HepG2 (cell line): ENCODE data around the gene C4BPA. TPM values are rescaled to one million over a fixed set of nuclear protein-coding genes. Genes with fewer than 3 reads are reported as not detected.
A peak's percentile ranks its signal among the peaks of the same experiment; 100 is the strongest.

Experiments used
- CEBPB ChIP-seq: IDR thresholded peaks from 2 replicates; pipeline ENCODE4 v1.6.1; 2011; ENCODE audit warnings: low read depth, low read length, improper control_type of control experiment, borderline replicate concordance
- HNRNPL ChIP-seq: fragments of 200-400 bp; formaldehyde crosslinking; IDR thresholded peaks from 2 replicates; pipeline ENCODE4 v1.6.1; 2017; ENCODE audit warnings: mild to moderate bottlenecking, low read depth, low read length
- HNRNPUL1 ChIP-seq: fragments of 200-400 bp; formaldehyde crosslinking; IDR thresholded peaks from 2 replicates; pipeline ENCODE4 v1.6.1; 2017; ENCODE audit warnings: low read depth, mild to moderate bottlenecking, low read length, moderate library complexity
- NFAT5 ChIP-seq: sonication (generic); formaldehyde crosslinking; IDR thresholded peaks from 2 replicates; pipeline ENCODE4 v1.4.0; 2020; ENCODE audit warnings: missing genetic modification reagents
- THYN1 ChIP-seq: sonication (generic); formaldehyde crosslinking; IDR thresholded peaks from 2 replicates; pipeline ENCODE4 v1.8.1; 2023; ENCODE audit warnings: low read depth, mild to moderate bottlenecking, moderate library complexity, missing genetic modification reagents, borderline replicate concordance
- XBP1 ChIP-seq: sonication (generic); formaldehyde crosslinking; IDR thresholded peaks from 2 replicates; pipeline ENCODE4 v1.5.0; 2020; ENCODE audit warnings: missing genetic modification reagents
- ZNF12 ChIP-seq: sonication (generic); formaldehyde crosslinking; IDR thresholded peaks from 2 replicates; pipeline ENCODE4 v1.5.0; 2020; ENCODE audit warnings: missing genetic modification reagents
- ZNF24 ChIP-seq: fragments of 450-650 bp; IDR thresholded peaks from 2 replicates; pipeline ENCODE4 v1.6.1; 2017; ENCODE audit warnings: antibody characterized with exemption, mild to moderate bottlenecking
- ZNF253 ChIP-seq: sonication (generic); formaldehyde crosslinking; IDR thresholded peaks from 2 replicates; pipeline ENCODE4 v1.8.0; 2022; ENCODE audit warnings: mild to moderate bottlenecking, missing genetic modification reagents, borderline replicate concordance
- ZNF431 ChIP-seq: sonication (generic); formaldehyde crosslinking; IDR thresholded peaks from 2 replicates; pipeline ENCODE4 v1.9.0; 2022; ENCODE audit warnings: missing genetic modification reagents, low read depth, mild to moderate bottlenecking, borderline replicate concordance
- ZNF546 ChIP-seq: sonication (generic); formaldehyde crosslinking; conservative IDR thresholded peaks from 2 replicates; pipeline ENCODE4 v1.8.1; 2023; ENCODE audit warnings: mild to moderate bottlenecking, missing genetic modification reagents
- ZNF598 ChIP-seq: sonication (generic); formaldehyde crosslinking; IDR thresholded peaks from 2 replicates; pipeline ENCODE4 v1.5.1; 2020; ENCODE audit warnings: mild to moderate bottlenecking, missing genetic modification reagents, borderline replicate concordance
- ZNF614 ChIP-seq: IDR thresholded peaks from 2 replicates; pipeline ENCODE4 v1.6.1; 2018; ENCODE audit warnings: missing biosample characterization, missing genetic modification reagents, inconsistent platforms, borderline replicate concordance
- ZNF883 ChIP-seq: sonication (generic); formaldehyde crosslinking; IDR thresholded peaks from 2 replicates; pipeline ENCODE4 v1.5.1; 2020; ENCODE audit warnings: mild to moderate bottlenecking, missing genetic modification reagents; ENCODE audit errors: not compliant biosample characterization
- ZSCAN25 ChIP-seq: sonication (generic); formaldehyde crosslinking; IDR thresholded peaks from 2 replicates; pipeline ENCODE4 v1.8.0; 2022; ENCODE audit warnings: mild to moderate bottlenecking, missing genetic modification reagents
- polyA plus RNA-seq, 8 experiments: library from polyadenylated mRNA; depleted of rRNA in 3 of 8; stranded (reverse) in 7 of 8; unstranded in 1 of 8; fragments of >200 nt; fragmentation: Illumina TruSeq in 4 of 8; extraction: Trizol in 4 of 8; gene quantifications; 2 replicates each; pipeline versions ENCODE4 v1.2.1 to v1.2.3, GENCODE V29; 2011 to 2016; ENCODE audit warnings: low read depth in 4 of 8, missing spikeins in 1 of 8, mixed read lengths in 1 of 8; ENCODE audit not compliant: insufficient read depth in 1 of 8
- total RNA-seq, 5 experiments: library from RNA; depleted of rRNA; stranded (reverse); fragments of >200 nt; fragmentation: Illumina TruSeq; extraction: Trizol; gene quantifications; 2 replicates each; pipeline ENCODE4 v1.2.3, GENCODE V29; 2016; ENCODE audit warnings: low read depth in 1 of 5
- TF ChIP-seq, protein P1 (sequence below): sonication (generic); formaldehyde crosslinking; IDR thresholded peaks from one replicate; pipeline ENCODE4 v1.5.1; 2020; ENCODE audit warnings: mild to moderate bottlenecking, missing genetic modification reagents; ENCODE audit errors: not compliant biosample characterization

C4BPA gene
- total and polyA plus RNA-seq, 2 of the 13 experiments (the other 11 are each of a cell fraction or from before 2014, with no cell fraction given) = 32.1 to 60.1 TPM

DNA sequence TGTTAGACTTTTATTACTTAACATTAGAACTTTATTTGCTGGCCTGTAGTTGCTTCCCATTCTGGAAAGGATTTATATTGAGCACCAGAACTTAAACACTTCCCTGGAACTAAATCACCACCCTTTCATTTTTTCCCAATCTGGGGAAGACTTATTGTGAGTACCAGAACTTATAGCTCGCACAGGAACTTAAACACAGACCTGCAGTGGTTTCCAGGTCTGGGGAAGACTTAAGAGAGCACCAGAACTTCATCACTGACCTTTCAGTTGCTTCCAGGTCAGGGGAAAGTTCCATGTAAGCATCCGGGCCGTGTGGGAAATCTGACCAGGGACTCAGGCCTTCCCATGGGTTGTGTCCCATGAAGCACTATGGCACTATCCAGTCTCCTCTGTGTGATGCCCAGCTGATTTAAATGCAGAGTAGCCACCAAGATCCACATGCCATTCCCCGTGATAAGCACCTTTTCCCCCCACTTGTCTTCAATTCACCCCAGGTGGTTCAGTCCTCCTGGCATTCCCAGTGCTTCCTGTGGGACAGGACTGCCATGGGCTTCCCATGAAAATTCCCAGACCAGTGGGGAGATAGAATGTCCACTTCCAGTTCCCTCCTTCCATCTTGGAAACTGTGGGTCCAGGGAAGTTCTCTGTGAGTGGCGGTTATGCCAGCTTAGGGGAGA, 48.9 kb downstream of the C4BPA start (continued):
- no peak for TF ChIP-seq NFAT5 (CRISPR knock-in tag)
- no peak for TF ChIP-seq HNRNPL
- no peak for TF ChIP-seq ZNF12 (CRISPR knock-in tag)
- TF ChIP-seq ZNF24 = peak; percentile 78; the same call in 1 of the 2 replicates
- TF ChIP-seq ZNF598 = no peak
- TF ChIP-seq, protein P1, sequence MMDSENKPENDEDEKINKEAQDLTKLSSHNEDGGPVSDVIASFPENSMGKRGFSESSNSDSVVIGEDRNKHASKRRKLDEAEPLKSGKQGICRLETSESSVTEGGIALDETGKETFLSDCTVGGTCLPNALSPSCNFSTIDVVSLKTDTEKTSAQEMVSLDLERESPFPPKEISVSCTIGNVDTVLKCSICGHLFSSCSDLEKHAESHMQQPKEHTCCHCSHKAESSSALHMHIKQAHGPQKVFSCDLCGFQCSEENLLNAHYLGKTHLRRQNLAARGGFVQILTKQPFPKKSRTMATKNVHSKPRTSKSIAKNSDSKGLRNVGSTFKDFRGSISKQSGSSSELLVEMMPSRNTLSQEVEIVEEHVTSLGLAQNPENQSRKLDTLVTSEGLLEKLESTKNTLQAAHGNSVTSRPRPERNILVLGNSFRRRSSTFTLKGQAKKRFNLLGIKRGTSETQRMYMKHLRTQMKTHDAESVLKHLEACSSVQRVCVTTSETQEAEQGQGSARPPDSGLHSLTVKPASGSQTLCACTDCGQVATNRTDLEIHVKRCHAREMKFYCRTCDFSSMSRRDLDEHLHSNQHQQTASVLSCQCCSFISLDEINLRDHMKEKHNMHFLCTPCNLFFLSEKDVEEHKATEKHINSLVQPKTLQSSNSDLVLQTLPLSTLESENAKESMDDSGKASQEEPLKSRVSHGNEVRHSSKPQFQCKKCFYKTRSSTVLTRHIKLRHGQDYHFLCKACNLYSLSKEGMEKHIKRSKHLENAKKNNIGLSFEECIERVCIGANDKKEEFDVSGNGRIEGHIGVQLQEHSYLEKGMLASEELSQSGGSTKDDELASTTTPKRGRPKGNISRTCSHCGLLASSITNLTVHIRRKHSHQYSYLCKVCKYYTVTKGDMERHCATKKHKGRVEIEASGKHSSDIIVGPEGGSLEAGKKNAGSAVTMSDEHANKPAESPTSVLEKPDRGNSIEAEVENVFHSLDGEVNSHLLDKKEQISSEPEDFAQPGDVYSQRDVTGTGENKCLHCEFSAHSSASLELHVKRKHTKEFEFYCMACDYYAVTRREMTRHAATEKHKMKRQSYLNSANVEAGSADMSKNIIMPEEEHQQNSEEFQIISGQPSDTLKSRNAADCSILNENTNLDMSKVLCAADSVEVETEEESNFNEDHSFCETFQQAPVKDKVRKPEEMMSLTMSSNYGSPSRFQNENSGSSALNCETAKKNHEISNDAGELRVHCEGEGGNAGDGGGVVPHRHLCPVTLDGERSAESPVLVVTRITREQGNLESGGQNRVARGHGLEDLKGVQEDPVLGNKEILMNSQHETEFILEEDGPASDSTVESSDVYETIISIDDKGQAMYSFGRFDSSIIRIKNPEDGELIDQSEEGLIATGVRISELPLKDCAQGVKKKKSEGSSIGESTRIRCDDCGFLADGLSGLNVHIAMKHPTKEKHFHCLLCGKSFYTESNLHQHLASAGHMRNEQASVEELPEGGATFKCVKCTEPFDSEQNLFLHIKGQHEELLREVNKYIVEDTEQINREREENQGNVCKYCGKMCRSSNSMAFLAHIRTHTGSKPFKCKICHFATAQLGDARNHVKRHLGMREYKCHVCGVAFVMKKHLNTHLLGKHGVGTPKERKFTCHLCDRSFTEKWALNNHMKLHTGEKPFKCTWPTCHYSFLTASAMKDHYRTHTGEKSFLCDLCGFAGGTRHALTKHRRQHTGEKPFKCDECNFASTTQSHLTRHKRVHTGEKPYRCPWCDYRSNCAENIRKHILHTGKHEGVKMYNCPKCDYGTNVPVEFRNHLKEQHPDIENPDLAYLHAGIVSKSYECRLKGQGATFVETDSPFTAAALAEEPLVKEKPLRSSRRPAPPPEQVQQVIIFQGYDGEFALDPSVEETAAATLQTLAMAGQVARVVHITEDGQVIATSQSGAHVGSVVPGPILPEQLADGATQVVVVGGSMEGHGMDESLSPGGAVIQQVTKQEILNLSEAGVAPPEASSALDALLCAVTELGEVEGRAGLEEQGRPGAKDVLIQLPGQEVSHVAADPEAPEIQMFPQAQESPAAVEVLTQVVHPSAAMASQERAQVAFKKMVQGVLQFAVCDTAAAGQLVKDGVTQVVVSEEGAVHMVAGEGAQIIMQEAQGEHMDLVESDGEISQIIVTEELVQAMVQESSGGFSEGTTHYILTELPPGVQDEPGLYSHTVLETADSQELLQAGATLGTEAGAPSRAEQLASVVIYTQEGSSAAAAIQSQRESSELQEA = no peak
- no peak for TF ChIP-seq ZNF253 (CRISPR knock-in tag)
- no peak for TF ChIP-seq THYN1 (CRISPR knock-in tag)
- no peak for TF ChIP-seq ZNF883 (CRISPR knock-in tag)
- no peak for TF ChIP-seq CEBPB
- TF ChIP-seq XBP1 = no peak
- TF ChIP-seq ZNF431 (CRISPR knock-in tag) = no peak
- peak; percentile 85 for TF ChIP-seq ZNF614 (CRISPR knock-in tag)
- no peak for TF ChIP-seq ZNF546 (CRISPR knock-in tag)
- no peak for TF ChIP-seq ZSCAN25 (CRISPR knock-in tag)
- no peak for TF ChIP-seq HNRNPUL1
